Hepatocyte (in vitro differentiated cells): Measurements from ENCODE around the gene POU5F1.

Experiments
- EZH2 ChIP-seq: fragments of 200-600 bp; sonication (generic); IDR thresholded peaks from 2 replicates; pipeline ENCODE4 v1.6.1; 2016; ENCODE audit warnings: antibody characterized with exemption, mild to moderate bottlenecking, borderline replicate concordance
- EZH2phosphoT487 ChIP-seq: fragments of 200-600 bp; sonication (generic); IDR thresholded peaks from one replicate; pipeline ENCODE4 v1.6.1; 2018; ENCODE audit warnings: antibody characterized with exemption, mild to moderate bottlenecking, low read depth, moderate library complexity; ENCODE audit not compliant: unreplicated experiment, severe bottlenecking
- TF ChIP-seq, protein P1 (sequence below): fragments of 200-600 bp; sonication (generic); IDR thresholded peaks from 2 replicates; pipeline ENCODE4 v1.5.1; 2016; ENCODE audit warnings: antibody characterized with exemption, mild to moderate bottlenecking; ENCODE audit not compliant: poor library complexity

DNA sequence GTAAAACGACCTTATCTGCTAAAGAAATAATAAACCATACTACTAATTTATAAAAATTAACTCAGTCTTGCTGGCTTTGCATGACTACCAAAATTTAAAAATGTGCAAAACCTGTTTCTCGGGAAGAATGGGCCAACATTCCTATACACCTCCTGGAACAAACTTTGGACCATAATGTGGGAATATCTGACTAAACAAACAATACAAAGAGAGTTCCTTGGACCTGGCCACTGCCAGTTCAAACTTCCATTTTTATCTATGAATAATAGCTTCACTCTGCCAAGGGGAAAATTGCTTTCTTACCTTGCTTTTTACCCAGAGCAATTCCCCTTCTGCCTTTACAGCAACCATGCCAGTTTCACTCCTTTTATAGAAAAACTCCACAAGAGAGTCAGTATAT is 38.7 kb upstream of the POU5F1 start:
- TF ChIP-seq, protein P1, sequence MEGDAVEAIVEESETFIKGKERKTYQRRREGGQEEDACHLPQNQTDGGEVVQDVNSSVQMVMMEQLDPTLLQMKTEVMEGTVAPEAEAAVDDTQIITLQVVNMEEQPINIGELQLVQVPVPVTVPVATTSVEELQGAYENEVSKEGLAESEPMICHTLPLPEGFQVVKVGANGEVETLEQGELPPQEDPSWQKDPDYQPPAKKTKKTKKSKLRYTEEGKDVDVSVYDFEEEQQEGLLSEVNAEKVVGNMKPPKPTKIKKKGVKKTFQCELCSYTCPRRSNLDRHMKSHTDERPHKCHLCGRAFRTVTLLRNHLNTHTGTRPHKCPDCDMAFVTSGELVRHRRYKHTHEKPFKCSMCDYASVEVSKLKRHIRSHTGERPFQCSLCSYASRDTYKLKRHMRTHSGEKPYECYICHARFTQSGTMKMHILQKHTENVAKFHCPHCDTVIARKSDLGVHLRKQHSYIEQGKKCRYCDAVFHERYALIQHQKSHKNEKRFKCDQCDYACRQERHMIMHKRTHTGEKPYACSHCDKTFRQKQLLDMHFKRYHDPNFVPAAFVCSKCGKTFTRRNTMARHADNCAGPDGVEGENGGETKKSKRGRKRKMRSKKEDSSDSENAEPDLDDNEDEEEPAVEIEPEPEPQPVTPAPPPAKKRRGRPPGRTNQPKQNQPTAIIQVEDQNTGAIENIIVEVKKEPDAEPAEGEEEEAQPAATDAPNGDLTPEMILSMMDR = no peak
- TF ChIP-seq EZH2 (no peak), EZH2phosphoT487 (no peak)
